ENCODE results near the gene FASTKD3. TPM values are rescaled to one million over a fixed set of nuclear protein-coding genes. Genes with fewer than 3 reads are reported as not detected.

The FASTKD3 gene
- polyA plus RNA-seq, 1 donor from 2014 or later = 27.8 TPM

- Histone ChIP-seq H3K9ac (ENCODE audit: low read length) (no peak overlapping the region), H3F3A (ENCODE audit: insufficient read depth, low read length, poor library complexity, severe bottlenecking) (no peaks in the 10 kb centered on the region), H3K27me3 (ENCODE audit: insufficient read depth, low read depth, low read length) (no peaks in the 10 kb centered on the region), H4K20me1 (ENCODE audit: insufficient read depth) (no peaks in the 10 kb centered on the region), H3K79me2 (replicated peaks; ENCODE audit: insufficient read depth, low read length) (no peaks in the 10 kb centered on the region), H3K4me3 (ENCODE audit: low read length) (no peak overlapping the region), H3K36me3 (ENCODE audit: insufficient read depth, low read length) (peaks cover 8% of the 10 kb centered on the region), H3K4me2 (ENCODE audit: low read length) (no peak overlapping the region), H3K27ac (ENCODE audit: low read length) (no peak overlapping the region), H3K9me2 (ENCODE audit: insufficient read depth, low read length) (no peaks in the 10 kb centered on the region), H2AFZ (ENCODE audit: low read depth, low read length) (no peak overlapping the region), H3K9me3 (ENCODE audit: low read length) (no peaks in the 10 kb centered on the region)
- TF ChIP-seq RAD21 (conservative IDR thresholded peaks at IDR 0.05) (no peak), MXI1 (conservative IDR thresholded peaks at IDR 0.05; ENCODE audit: poor library complexity, severe bottlenecking) (no peak), REST (IDR thresholded peaks at IDR 0.05; ENCODE audit: borderline replicate concordance) (no peak), CTCF (IDR thresholded peaks at IDR 0.05; ENCODE audit: poor library complexity, severe bottlenecking) (no peak), POLR2AphosphoS5 (IDR thresholded peaks at IDR 0.05) (no peak), EP300 (conservative IDR thresholded peaks at IDR 0.05; ENCODE audit: poor library complexity, severe bottlenecking) (no peak), TAF1 (IDR thresholded peaks at IDR 0.05; ENCODE audit: low read depth) (no peak), SMC3 (conservative IDR thresholded peaks at IDR 0.05; ENCODE audit: poor library complexity) (no peak), EZH2 (IDR thresholded peaks at IDR 0.05; ENCODE audit: borderline replicate concordance, insufficient read depth, low read length, poor library complexity, severe bottlenecking) (no peak)
Measured at GRCh38 chr5:7888901-7889300, 20.1 kb upstream of the FASTKD3 start.

- Histone ChIP-seq H3K36me3 (ENCODE audit: insufficient read depth, low read length) (peaks cover 10% of the 10 kb centered on the region), H3K27me3 (ENCODE audit: insufficient read depth, low read depth, low read length) (no peaks in the 10 kb centered on the region), H3K79me2 (replicated peaks; ENCODE audit: insufficient read depth, low read length) (no peaks in the 10 kb centered on the region), H3K4me3 (ENCODE audit: low read length) (no peak overlapping the region), H3K9me2 (ENCODE audit: insufficient read depth, low read length) (no peaks in the 10 kb centered on the region), H3K27ac (ENCODE audit: low read length) (no peak overlapping the region), H3F3A (ENCODE audit: insufficient read depth, low read length, poor library complexity, severe bottlenecking) (no peaks in the 10 kb centered on the region), H2AFZ (ENCODE audit: low read depth, low read length) (no peak overlapping the region), H3K4me2 (ENCODE audit: low read length) (no peak overlapping the region), H3K9me3 (ENCODE audit: low read length) (no peaks in the 10 kb centered on the region), H3K9ac (ENCODE audit: low read length) (no peak overlapping the region), H4K20me1 (ENCODE audit: insufficient read depth) (no peaks in the 10 kb centered on the region)
- TF ChIP-seq RAD21 (conservative IDR thresholded peaks at IDR 0.05) = peak; percentile 90
- TF ChIP-seq CTCF (IDR thresholded peaks at IDR 0.05; ENCODE audit: poor library complexity, severe bottlenecking) = peak; percentile 85
- no peak for TF ChIP-seq EZH2 (IDR thresholded peaks at IDR 0.05; ENCODE audit: borderline replicate concordance, insufficient read depth, low read length, poor library complexity, severe bottlenecking)
- TF ChIP-seq SMC3 (conservative IDR thresholded peaks at IDR 0.05; ENCODE audit: poor library complexity) = peak; percentile 85
- TF ChIP-seq MXI1 (conservative IDR thresholded peaks at IDR 0.05; ENCODE audit: poor library complexity, severe bottlenecking) = no peak
Measured at GRCh38 chr5:7886849-7887475, 18.1 kb upstream of the FASTKD3 start.
